Trophoblast cell (in vitro differentiated cells and primary cell): ENCODE results near the gene POTEB3.
"Not testable (repeated sequence)": the region's sequence is repeated elsewhere in the genome, so short reads cannot be mapped to it uniquely, and the experiment has no call there.

ENCODE experiments used
- DNase-seq, 2 donors: peaks; one replicate each; pipeline ENCODE4 v3.0.0-alpha.2; 2016
- H2AFZ ChIP-seq: 2 replicates; pipeline ENCODE4 v1.6.1; 2013; ENCODE audit warnings: low read length, moderate library complexity, mild to moderate bottlenecking; ENCODE audit not compliant: insufficient read depth, poor library complexity
- H2AK5ac ChIP-seq: 2 replicates; pipeline ENCODE4 v1.6.1; 2013; ENCODE audit warnings: mild to moderate bottlenecking, low read length
- H2BK120ac ChIP-seq: 2 replicates; pipeline ENCODE4 v1.6.1; 2013; ENCODE audit warnings: low read length, mild to moderate bottlenecking, moderate library complexity; ENCODE audit not compliant: insufficient read depth, poor library complexity
- H2BK12ac ChIP-seq: 2 replicates; pipeline ENCODE4 v1.6.1; 2013; ENCODE audit warnings: mild to moderate bottlenecking, low read length, moderate library complexity
- H2BK5ac ChIP-seq: 2 replicates; pipeline ENCODE4 v1.6.1; 2013; ENCODE audit warnings: low read length, low read depth, moderate library complexity, mild to moderate bottlenecking; ENCODE audit not compliant: poor library complexity
- H3K14ac ChIP-seq: 2 replicates; pipeline ENCODE4 v1.6.1; 2013; ENCODE audit warnings: mild to moderate bottlenecking, low read length
- H3K18ac ChIP-seq: 2 replicates; pipeline ENCODE4 v1.6.1; 2013; ENCODE audit warnings: mild to moderate bottlenecking, low read length
- H3K23ac ChIP-seq: 2 replicates; pipeline ENCODE4 v1.6.1; 2013; ENCODE audit warnings: low read length
- H3K27ac ChIP-seq: 2 replicates; pipeline ENCODE4 v1.5.1; 2013; ENCODE audit warnings: low read depth, mild to moderate bottlenecking, inconsistent platforms, low read length, moderate library complexity
- H3K27me3 ChIP-seq: 2 replicates; pipeline ENCODE4 v1.6.1; 2013; ENCODE audit warnings: inconsistent platforms, mild to moderate bottlenecking, low read length, moderate library complexity; ENCODE audit not compliant: insufficient read depth
- H3K36me3 ChIP-seq, 2 experiments: 1 replicate in 1 of 2; 2 replicates in 1 of 2; pipeline ENCODE4 v1.6.1; 2013; ENCODE audit warnings: low read length in 2 of 2, mild to moderate bottlenecking in 2 of 2, moderate library complexity in 1 of 2; ENCODE audit not compliant: insufficient read depth in 2 of 2, control insufficient read depth in 1 of 2
- H3K4ac ChIP-seq: 2 replicates; pipeline ENCODE4 v1.6.1; 2013; ENCODE audit warnings: low read depth, mild to moderate bottlenecking, low read length, moderate library complexity
- H3K4me1 ChIP-seq, 2 experiments: 1 replicate in 1 of 2; 2 replicates in 1 of 2; pipeline ENCODE4 v1.6.1; 2013; ENCODE audit warnings: low read length in 2 of 2, mild to moderate bottlenecking in 2 of 2, moderate library complexity in 1 of 2; ENCODE audit not compliant: insufficient read depth in 2 of 2, control insufficient read depth in 1 of 2
- H3K4me2 ChIP-seq: 2 replicates; pipeline ENCODE4 v1.6.1; 2013; ENCODE audit warnings: inconsistent platforms, mild to moderate bottlenecking, low read length, moderate library complexity
- H3K4me3 ChIP-seq: 2 replicates; pipeline ENCODE4 v1.5.1; 2013; ENCODE audit warnings: mild to moderate bottlenecking, low read depth, low read length, inconsistent platforms
- H3K79me1 ChIP-seq: one replicate; pipeline ENCODE4 v1.6.1; 2013; ENCODE audit warnings: low read length
- H3K79me2 ChIP-seq: 2 replicates; pipeline ENCODE4 v1.6.1; 2013; ENCODE audit warnings: low read length, mild to moderate bottlenecking; ENCODE audit not compliant: control insufficient read depth, insufficient read depth, poor library complexity
- H3K9ac ChIP-seq: 2 replicates; pipeline ENCODE4 v1.6.1; 2013; ENCODE audit warnings: mild to moderate bottlenecking, low read length
- H3K9me3 ChIP-seq: 2 replicates; pipeline ENCODE4 v1.6.1; 2013; ENCODE audit warnings: low read depth, mild to moderate bottlenecking, control low read depth, inconsistent platforms, low read length; ENCODE audit not compliant: insufficient read depth
- H4K12ac ChIP-seq: 2 replicates; pipeline ENCODE4 v1.6.1; 2013; ENCODE audit warnings: low read depth, mild to moderate bottlenecking, low read length, moderate library complexity
- H4K8ac ChIP-seq: 2 replicates; pipeline ENCODE4 v1.6.1; 2013; ENCODE audit warnings: low read depth, mild to moderate bottlenecking, low read length, moderate library complexity
- H4K91ac ChIP-seq: one replicate; pipeline ENCODE4 v1.6.1; 2013; ENCODE audit warnings: low read depth, mild to moderate bottlenecking, low read length, moderate library complexity
- WGBS: extraction: QIAGEN DNeasy Blood & Tissue Kit; methylation state at CpG from one replicate; pipeline ENCODE4 v1.1.7; 2013; ENCODE audit warnings: missing lambda C conversion rate; ENCODE audit not compliant: insufficient read length, insufficient coverage; ENCODE audit errors: extremely low coverage; 5-methylcytosine and 5-hydroxymethylcytosine counted together

Gene POTEB3

DNA sequence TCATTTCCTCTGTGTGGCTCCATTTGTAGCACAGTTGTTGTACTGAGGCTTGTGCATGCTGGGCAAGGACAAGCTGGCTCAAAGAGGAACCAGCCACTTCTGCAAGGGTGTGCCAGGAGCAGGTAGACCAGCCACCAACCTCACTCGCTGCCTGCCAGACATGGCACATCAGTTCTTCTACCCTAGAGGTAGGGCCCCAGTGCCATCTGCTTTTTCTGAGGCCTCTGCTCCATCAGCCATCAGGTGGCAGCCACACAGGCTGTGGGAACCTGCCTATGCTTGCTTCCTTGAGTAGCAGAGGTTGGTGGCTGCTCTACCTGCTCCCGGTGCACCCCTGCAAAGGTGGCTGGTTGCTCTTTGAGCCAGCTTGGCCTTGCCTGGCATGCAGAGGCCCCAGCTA lies 42.6 kb downstream of the POTEB3 start:
- not testable (repeated sequence) for H3K9ac ChIP-seq, H3K14ac ChIP-seq, H4K91ac ChIP-seq, H3K79me2 ChIP-seq, H4K12ac ChIP-seq, H3K4ac ChIP-seq, H2AFZ ChIP-seq, H3K9me3 ChIP-seq, DNase-seq, H4K8ac ChIP-seq, H2BK5ac ChIP-seq, H3K27me3 ChIP-seq, H3K18ac ChIP-seq, H3K4me3 ChIP-seq, H2BK12ac ChIP-seq, H3K4me1 ChIP-seq, H2BK120ac ChIP-seq, H3K36me3 ChIP-seq, H3K4me2 ChIP-seq, H3K79me1 ChIP-seq, H3K23ac ChIP-seq, H2AK5ac ChIP-seq, H3K27ac ChIP-seq
- WGBS, result no CpG with 5 or more reads among the region's 2 CpGs

DNA sequence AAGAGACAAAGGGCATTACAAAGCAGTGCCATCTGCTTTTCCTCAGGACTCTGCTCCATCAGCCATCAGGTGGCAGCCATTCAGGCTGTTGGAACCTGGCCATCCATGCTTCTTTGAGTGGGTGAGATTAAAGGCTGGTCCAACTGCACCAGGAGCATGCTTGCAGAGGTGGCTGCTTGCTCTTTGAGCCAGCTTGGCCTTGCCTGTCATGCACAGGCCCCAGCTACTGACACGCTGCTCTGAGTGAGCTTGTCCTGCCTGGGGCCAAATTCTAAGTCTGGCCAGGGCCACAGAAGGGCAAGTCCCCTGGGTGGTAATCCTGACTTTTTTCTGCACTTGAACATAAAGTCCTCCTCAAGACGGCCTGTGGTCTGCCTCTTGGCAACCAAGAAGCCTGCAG lies 43.1 kb downstream of the POTEB3 start:
- not testable (repeated sequence) for H3K9me3 ChIP-seq, H3K18ac ChIP-seq
- no CpG with 5 or more reads among the region's 2 CpGs for WGBS

DNA sequence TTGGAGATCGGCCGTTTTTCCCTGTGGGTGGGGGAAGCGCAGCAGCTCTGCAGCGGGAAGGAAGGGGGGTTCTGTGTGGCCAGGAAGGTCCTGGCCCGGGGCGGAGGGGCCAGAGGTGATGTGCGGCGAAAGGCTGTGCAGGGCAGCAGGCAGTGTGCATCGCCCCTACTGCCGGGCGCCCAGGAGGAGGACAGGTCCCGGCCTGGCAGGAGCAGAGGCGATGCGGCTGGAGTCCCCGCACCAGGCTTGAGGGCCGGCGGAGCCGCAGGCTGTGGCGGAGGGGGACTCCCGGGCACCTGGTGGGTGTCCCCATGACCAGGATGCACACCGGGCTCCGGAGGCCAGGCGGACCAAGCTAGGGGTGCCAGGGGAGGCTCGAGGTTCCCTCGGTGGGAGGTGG lies 54.3 kb downstream of the POTEB3 start:
- not testable (repeated sequence) for H2BK120ac ChIP-seq, H3K4ac ChIP-seq, H3K14ac ChIP-seq, H4K8ac ChIP-seq, H4K91ac ChIP-seq, H3K79me2 ChIP-seq, H3K23ac ChIP-seq, H3K27ac ChIP-seq, H2BK5ac ChIP-seq, DNase-seq, H2BK12ac ChIP-seq, H3K18ac ChIP-seq, H4K12ac ChIP-seq, H3K36me3 ChIP-seq, H3K27me3 ChIP-seq, H3K9ac ChIP-seq, H3K79me1 ChIP-seq, H3K9me3 ChIP-seq, H2AFZ ChIP-seq, H2AK5ac ChIP-seq, H3K4me2 ChIP-seq, H3K4me1 ChIP-seq, H3K4me3 ChIP-seq
- no CpG with 5 or more reads among the region's 25 CpGs for WGBS

More for the DNA sequence above, 43.1 kb downstream of the POTEB3 start:
- not testable (repeated sequence) for H2BK5ac ChIP-seq, H3K23ac ChIP-seq, H3K4ac ChIP-seq, H2AK5ac ChIP-seq, H3K79me1 ChIP-seq, H3K14ac ChIP-seq, H2AFZ ChIP-seq, H3K4me1 ChIP-seq, H3K4me2 ChIP-seq, H3K36me3 ChIP-seq, H3K79me2 ChIP-seq, H2BK12ac ChIP-seq, H3K27ac ChIP-seq, H3K9ac ChIP-seq, DNase-seq, H4K8ac ChIP-seq, H2BK120ac ChIP-seq, H3K4me3 ChIP-seq, H4K91ac ChIP-seq, H3K27me3 ChIP-seq, H4K12ac ChIP-seq

DNA sequence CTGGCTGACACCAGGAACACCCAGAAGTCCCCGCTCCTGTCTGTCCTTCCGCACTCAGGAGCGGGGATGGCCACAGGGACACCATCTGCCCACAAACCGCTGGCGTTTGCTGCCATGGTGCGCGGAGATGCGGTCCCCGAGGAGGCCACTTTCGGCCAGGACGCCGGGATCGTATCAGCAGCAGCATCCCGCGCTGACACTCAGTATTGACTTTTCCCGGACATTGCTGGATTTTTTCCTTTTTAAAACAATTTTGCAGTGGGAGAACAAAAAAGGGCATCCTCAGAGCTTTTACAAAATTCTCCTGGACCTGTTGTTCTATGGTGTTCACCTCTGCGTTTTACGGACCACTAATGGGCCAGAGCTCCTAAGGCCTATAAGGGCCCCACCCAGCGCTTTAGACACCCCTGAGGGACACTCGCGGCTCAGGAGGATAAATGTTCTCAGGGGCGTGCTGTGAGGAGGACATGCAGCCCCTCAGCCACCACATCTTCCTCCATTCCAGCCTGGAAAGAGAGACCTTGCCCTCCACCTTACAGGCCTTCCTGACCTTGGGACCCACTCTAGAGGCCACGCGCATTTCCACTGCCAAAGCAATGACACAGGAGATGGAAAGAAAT lies 56.3 kb downstream of the POTEB3 start:
- H3K14ac ChIP-seq, H3K79me1 ChIP-seq, H4K8ac ChIP-seq, H3K4ac ChIP-seq, H3K36me3 ChIP-seq, H4K91ac ChIP-seq, H3K18ac ChIP-seq, H2BK5ac ChIP-seq, DNase-seq, H2BK120ac ChIP-seq, H3K4me1 ChIP-seq, H3K9me3 ChIP-seq, H4K12ac ChIP-seq, H3K9ac ChIP-seq, H3K23ac ChIP-seq, H2AK5ac ChIP-seq, H3K27me3 ChIP-seq, H2AFZ ChIP-seq, H3K4me2 ChIP-seq, H3K27ac ChIP-seq, H2BK12ac ChIP-seq, H3K79me2 ChIP-seq, H3K4me3 ChIP-seq: not testable (repeated sequence)
- WGBS, result no CpG with 5 or more reads among the region's 24 CpGs
